DOHH2 (cell line): Measurements from ENCODE around the gene NDE1.
A peak's percentile ranks its signal among the peaks of the same experiment; 100 is the strongest.

ENCODE experiments used
- H3F3A ChIP-seq: fragments of 200-600 bp; sonication (generic), shearing (Covaris generic); 2 replicates; pipeline ENCODE4 v1.6.0; 2016; ENCODE audit warnings: antibody characterized with exemption, mild to moderate bottlenecking; ENCODE audit not compliant: control insufficient read depth, insufficient read depth
- H3K27ac ChIP-seq: fragments of 200-600 bp; sonication (generic); 2 replicates; pipeline ENCODE4 v1.5.1; 2014; ENCODE audit warnings: low read depth, mild to moderate bottlenecking, low read length, moderate library complexity
- H3K27me3 ChIP-seq: fragments of 200-600 bp; sonication (generic); 2 replicates; pipeline ENCODE4 v1.6.1; 2014; ENCODE audit warnings: mild to moderate bottlenecking, low read length, mixed read lengths; ENCODE audit not compliant: control insufficient read depth
- H3K36me3 ChIP-seq: fragments of 200-600 bp; sonication (generic); 2 replicates; pipeline ENCODE4 v1.6.1; 2014; ENCODE audit warnings: mild to moderate bottlenecking, low read length, moderate library complexity, mixed read lengths; ENCODE audit not compliant: control insufficient read depth
- H3K4me1 ChIP-seq: fragments of 200-600 bp; sonication (generic); 2 replicates; pipeline ENCODE4 v1.6.1; 2014; ENCODE audit warnings: mild to moderate bottlenecking, low read length, mixed read lengths; ENCODE audit not compliant: control insufficient read depth
- H3K4me2 ChIP-seq: fragments of 200-600 bp; sonication (generic); 2 replicates; pipeline ENCODE4 v1.6.0; 2014; ENCODE audit warnings: mild to moderate bottlenecking, low read length, moderate library complexity
- H3K4me3 ChIP-seq: fragments of 200-600 bp; sonication (generic); 2 replicates; pipeline ENCODE4 v1.5.1; 2014; ENCODE audit warnings: mild to moderate bottlenecking, low read length, mixed read lengths
- H3K79me2 ChIP-seq: fragments of 200-600 bp; sonication (generic); 2 replicates; pipeline ENCODE4 v1.6.1; 2014; ENCODE audit warnings: mild to moderate bottlenecking, low read length, mixed read lengths; ENCODE audit not compliant: control insufficient read depth
- H3K9me2 ChIP-seq: fragments of 200-600 bp; sonication (generic); replicated peaks from 2 replicates; pipeline ENCODE4 v1.6.1; 2014; ENCODE audit warnings: mild to moderate bottlenecking, low read length, mixed read lengths; ENCODE audit not compliant: control insufficient read depth
- H3K9me3 ChIP-seq: fragments of 200-600 bp; sonication (generic); 2 replicates; pipeline ENCODE4 v1.6.1; 2014; ENCODE audit warnings: antibody characterized with exemption, low read length, mixed read lengths; ENCODE audit not compliant: control insufficient read depth, insufficient read depth
- H4K20me1 ChIP-seq: fragments of 200-600 bp; sonication (generic); 2 replicates; pipeline ENCODE4 v1.6.0; 2014; ENCODE audit warnings: low read depth, mild to moderate bottlenecking, antibody characterized with exemption, low read length, moderate library complexity; ENCODE audit not compliant: control insufficient read depth, insufficient read depth
- EZH2phosphoT487 ChIP-seq: fragments of 200-600 bp; sonication (generic); IDR thresholded peaks from 2 replicates; pipeline ENCODE4 v1.6.1; 2017; ENCODE audit warnings: borderline replicate concordance, mild to moderate bottlenecking, antibody characterized with exemption, low read length, moderate library complexity, mixed read lengths
- TF ChIP-seq, protein P1 (sequence below): fragments of 200-600 bp; sonication (generic); IDR thresholded peaks from one replicate; pipeline ENCODE4 v1.5.1; 2014; ENCODE audit warnings: antibody characterized with exemption, mild to moderate bottlenecking, low read depth, low read length; ENCODE audit not compliant: poor library complexity, severe bottlenecking

NDE1 gene

DNA sequence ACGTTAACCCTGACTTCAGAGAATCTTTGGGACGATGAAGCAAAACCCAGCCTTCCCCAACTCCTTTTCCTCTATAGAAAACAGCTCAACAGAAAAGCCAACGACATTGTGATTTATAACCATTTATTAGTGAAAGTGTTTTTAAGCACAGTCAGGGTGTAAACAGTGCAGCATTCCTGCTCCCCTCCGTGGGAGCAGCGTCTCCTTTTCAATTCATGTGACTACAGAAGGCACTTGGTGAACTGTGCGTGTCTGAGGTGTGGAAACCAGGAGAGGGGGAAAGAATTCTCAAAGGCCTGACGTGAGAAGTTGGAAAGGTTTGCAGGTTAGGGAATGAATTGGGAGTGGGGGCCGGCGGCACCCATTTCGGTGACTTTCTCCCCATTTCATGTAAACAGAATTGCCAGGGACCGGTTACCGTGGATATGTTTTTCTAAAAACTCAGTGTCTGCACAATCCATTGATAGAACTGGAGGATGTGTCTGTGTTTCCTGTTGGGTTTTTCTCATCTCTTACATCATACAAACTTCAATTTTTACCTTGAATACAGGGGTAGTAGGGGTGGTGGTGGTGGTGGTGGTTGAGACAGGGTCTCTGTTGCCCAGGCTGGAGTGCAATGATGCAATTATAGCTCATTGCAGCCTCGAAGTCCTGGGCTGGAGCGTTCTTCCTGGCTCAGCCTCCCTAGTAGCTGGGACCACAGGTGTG, 53.1 kb downstream of the NDE1 start:
- no peaks in the 10 kb centered on the region for H3K9me3 ChIP-seq
- peaks cover 3% of the 10 kb centered on the region; the same call in 1 of the 2 replicates for H3F3A ChIP-seq
- H3K4me1 ChIP-seq = no peaks in the 10 kb centered on the region
- no peak overlapping the region for H3K4me2 ChIP-seq
- no peaks in the 10 kb centered on the region for H4K20me1 ChIP-seq
- no peak overlapping the region for H3K27ac ChIP-seq
- no peak for TF ChIP-seq EZH2phosphoT487
- TF ChIP-seq, protein P1, sequence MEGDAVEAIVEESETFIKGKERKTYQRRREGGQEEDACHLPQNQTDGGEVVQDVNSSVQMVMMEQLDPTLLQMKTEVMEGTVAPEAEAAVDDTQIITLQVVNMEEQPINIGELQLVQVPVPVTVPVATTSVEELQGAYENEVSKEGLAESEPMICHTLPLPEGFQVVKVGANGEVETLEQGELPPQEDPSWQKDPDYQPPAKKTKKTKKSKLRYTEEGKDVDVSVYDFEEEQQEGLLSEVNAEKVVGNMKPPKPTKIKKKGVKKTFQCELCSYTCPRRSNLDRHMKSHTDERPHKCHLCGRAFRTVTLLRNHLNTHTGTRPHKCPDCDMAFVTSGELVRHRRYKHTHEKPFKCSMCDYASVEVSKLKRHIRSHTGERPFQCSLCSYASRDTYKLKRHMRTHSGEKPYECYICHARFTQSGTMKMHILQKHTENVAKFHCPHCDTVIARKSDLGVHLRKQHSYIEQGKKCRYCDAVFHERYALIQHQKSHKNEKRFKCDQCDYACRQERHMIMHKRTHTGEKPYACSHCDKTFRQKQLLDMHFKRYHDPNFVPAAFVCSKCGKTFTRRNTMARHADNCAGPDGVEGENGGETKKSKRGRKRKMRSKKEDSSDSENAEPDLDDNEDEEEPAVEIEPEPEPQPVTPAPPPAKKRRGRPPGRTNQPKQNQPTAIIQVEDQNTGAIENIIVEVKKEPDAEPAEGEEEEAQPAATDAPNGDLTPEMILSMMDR = no peak
- no peaks in the 10 kb centered on the region for H3K9me2 ChIP-seq
- H3K27me3 ChIP-seq = no peaks in the 10 kb centered on the region
- no peaks in the 10 kb centered on the region for H3K79me2 ChIP-seq
- H3K36me3 ChIP-seq = peaks cover 42% of the 10 kb centered on the region
- H3K4me3 ChIP-seq = no peak overlapping the region

DNA sequence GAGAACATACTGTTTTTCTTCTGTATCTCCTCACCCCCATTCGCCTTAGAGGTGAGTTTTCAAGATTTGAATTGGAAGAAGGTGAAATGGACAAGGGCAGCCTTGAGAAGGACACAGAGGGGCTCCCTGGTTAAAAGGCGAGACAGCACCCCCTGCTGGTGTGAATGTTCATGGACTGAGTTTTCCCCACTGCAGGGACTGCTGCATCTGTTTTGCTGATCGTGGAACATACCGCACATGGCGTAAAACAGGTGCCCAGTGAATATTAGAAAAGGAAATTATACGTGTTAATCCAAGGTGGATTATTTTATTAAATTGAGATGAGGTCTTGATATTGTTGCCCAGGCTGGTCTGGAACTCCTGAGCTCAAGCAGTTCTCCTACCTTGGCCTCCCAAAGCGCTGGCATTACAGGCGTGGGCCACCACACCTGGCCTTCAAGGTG, 54.5 kb downstream of the NDE1 start:
- H3K4me1 ChIP-seq = no peaks in the 10 kb centered on the region
- H3K27me3 ChIP-seq = no peaks in the 10 kb centered on the region
- no peak overlapping the region for H3K4me3 ChIP-seq
- TF ChIP-seq, protein P1 = peak; percentile 91
- TF ChIP-seq EZH2phosphoT487 = no peak
- peaks cover 32% of the 10 kb centered on the region for H3K36me3 ChIP-seq
- no peak overlapping the region for H3K27ac ChIP-seq
- no peaks in the 10 kb centered on the region for H3K79me2 ChIP-seq
- no peaks in the 10 kb centered on the region for H4K20me1 ChIP-seq
- peaks cover 3% of the 10 kb centered on the region; the same call in 1 of the 2 replicates for H3F3A ChIP-seq
- no peak overlapping the region for H3K4me2 ChIP-seq
- no peaks in the 10 kb centered on the region for H3K9me3 ChIP-seq
- H3K9me2 ChIP-seq = no peaks in the 10 kb centered on the region

DNA sequence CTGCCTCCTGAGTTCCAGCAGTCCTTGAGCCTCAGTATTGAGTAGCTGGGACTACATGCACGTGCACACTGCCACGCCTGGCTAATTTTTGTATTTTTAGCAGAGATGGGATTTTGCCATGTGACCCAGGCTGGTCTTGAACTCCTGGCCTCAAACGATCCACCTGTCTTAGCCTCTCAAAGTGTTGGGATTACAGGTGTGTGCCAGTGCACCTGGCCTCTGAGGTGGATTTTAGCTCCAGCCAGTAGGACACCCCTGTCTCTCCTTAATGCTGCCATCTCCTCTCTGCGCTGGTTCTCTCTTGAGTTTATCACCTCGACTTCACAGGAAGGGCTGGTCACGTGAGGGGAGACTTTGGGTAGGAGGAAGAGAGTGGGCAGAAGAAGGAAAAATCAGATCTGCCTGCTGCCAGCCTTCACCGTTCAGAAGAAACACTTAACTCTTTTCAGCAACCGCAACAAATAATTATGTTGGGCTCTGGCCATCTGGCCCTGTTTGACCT, 55.1 kb downstream of the NDE1 start:
- Histone ChIP-seq H3K36me3 (peaks cover 27% of the 10 kb centered on the region), H4K20me1 (no peaks in the 10 kb centered on the region), H3K27ac (no peak overlapping the region)

More for the DNA sequence above, 55.1 kb downstream of the NDE1 start:
- Histone ChIP-seq H3K4me1 (no peaks in the 10 kb centered on the region), H3K79me2 (no peaks in the 10 kb centered on the region), H3F3A (peaks cover 3% of the 10 kb centered on the region; the same call in 1 of the 2 replicates), H3K9me2 (no peaks in the 10 kb centered on the region), H3K4me2 (no peak overlapping the region), H3K27me3 (no peaks in the 10 kb centered on the region), H3K4me3 (no peak overlapping the region), H3K9me3 (no peaks in the 10 kb centered on the region)
- TF ChIP-seq, protein P1 = no peak
- TF ChIP-seq EZH2phosphoT487 = no peak
